ENCODE data around the gene IPO4. TPM values are rescaled to one million over a fixed set of nuclear protein-coding genes. Genes with fewer than 3 reads are reported as not detected.
A peak's percentile ranks its signal among the peaks of the same experiment; 100 is the strongest.

IPO4 gene
- total RNA-seq, 2 donors from 2014 or later, result 19.3 to 78.2 TPM

GRCh38 chr14:24137529-24138395 is 50.9 kb downstream of the IPO4 start:
- H3K4me3 ChIP-seq, result no peak overlapping the region
- peaks cover 25% of the 10 kb centered on the region for H3K4me1 ChIP-seq
- intact Hi-C loops (cut with DNase I), result no loop called here

GRCh38 chr14:24136684-24137528 is 51.7 kb downstream of the IPO4 start:
- H3K4me1 ChIP-seq, result peaks cover 19% of the 10 kb centered on the region
- intact Hi-C loops (cut with DNase I), result no loop called here

More at GRCh38 chr14:24137529-24138395, 50.9 kb downstream of the IPO4 start:
- DNase-seq, result no peak
- Histone ChIP-seq H3K9ac (ENCODE audit: low read depth in 2 of 2, low read length in 2 of 2) (peak overlapping the region in 1 of 2 donors; percentile 90), H3K27ac (no peak overlapping the region), H3K27me3 (no peaks in the 10 kb centered on the region), H3K9me3 (no peaks in the 10 kb centered on the region), H3K36me3 (peaks cover 13% of the 10 kb centered on the region)
- no peak for TF ChIP-seq CTCF (IDR thresholded peaks at IDR 0.05)

GRCh38 chr14:24135834-24136683 is 52.6 kb downstream of the IPO4 start, which contains the start of gene PSME1:
Gene PSME1 (plus strand): TSS chr14:24136194. CDS start chr14:24136263, 69 bp downstream.
- Histone ChIP-seq H3K27me3 (no peaks in the 10 kb centered on the region), H3K9me3 (no peaks in the 10 kb centered on the region), H3K27ac (peak within 1 kb of the TSS; percentile 91), H3K4me3 (peak within 1 kb of the TSS; percentile 90), H3K9ac (ENCODE audit: low read depth in 2 of 2, low read length in 2 of 2) (peak within 1 kb of the TSS; percentile 90 to 100), H3K36me3 (peaks cover 13% of the 10 kb centered on the region), H3K4me1 (peaks cover 19% of the 10 kb centered on the region)
- intact Hi-C loops (cut with DNase I), result no loop called here
- peak; percentile 96 for DNase-seq
- no peak for TF ChIP-seq CTCF (IDR thresholded peaks at IDR 0.05)

More at GRCh38 chr14:24136684-24137528, 51.7 kb downstream of the IPO4 start:
- Histone ChIP-seq H3K27ac (peak overlapping the region; percentile 91), H3K36me3 (peaks cover 13% of the 10 kb centered on the region), H3K27me3 (no peaks in the 10 kb centered on the region), H3K9me3 (no peaks in the 10 kb centered on the region), H3K4me3 (peak overlapping the region; percentile 90), H3K9ac (ENCODE audit: low read depth in 2 of 2, low read length in 2 of 2) (peak overlapping the region; percentile 90 to 100)
- TF ChIP-seq CTCF (IDR thresholded peaks at IDR 0.05), result no peak
- DNase-seq, result peak; percentile 49

- no peak for DNase-seq
- Histone ChIP-seq H3K9ac (ENCODE audit: low read depth in 2 of 2, low read length in 2 of 2) (peak overlapping the region; percentile 67 to 76), H3K27ac (peak overlapping the region; percentile 91), H3K27me3 (no peaks in the 10 kb centered on the region), H3K4me1 (peaks cover 19% of the 10 kb centered on the region), H3K9me3 (no peaks in the 10 kb centered on the region), H3K4me3 (peak overlapping the region; percentile 90), H3K36me3 (peaks cover 13% of the 10 kb centered on the region)
- intact Hi-C loops (cut with DNase I), result no loop called here
- no peak for TF ChIP-seq CTCF (IDR thresholded peaks at IDR 0.05)
These were observed 53.1 kb downstream of the IPO4 start for GRCh38 chr14:24135584-24135833.

- peaks cover 12% of the 10 kb centered on the region for H3K4me1 ChIP-seq
These were observed 54.9 kb downstream of the IPO4 start for GRCh38 chr14:24133735-24134134.

More at GRCh38 chr14:24133735-24134134, 54.9 kb downstream of the IPO4 start:
- Histone ChIP-seq H3K4me3 (no peak overlapping the region), H3K27me3 (no peaks in the 10 kb centered on the region), H3K36me3 (peaks cover 7% of the 10 kb centered on the region), H3K27ac (no peak overlapping the region), H3K9me3 (no peaks in the 10 kb centered on the region), H3K9ac (ENCODE audit: low read depth in 2 of 2, low read length in 2 of 2) (no peak overlapping the region)
- intact Hi-C loops (cut with DNase I), result no loop called here
- TF ChIP-seq CTCF (IDR thresholded peaks at IDR 0.05), result no peak
- DNase-seq, result no peak

All from colonic mucosa (tissue), 4 donors.